Measurements from ENCODE around the gene PDE6A. TPM values are rescaled to one million over a fixed set of nuclear protein-coding genes. Genes with fewer than 3 reads are reported as not detected.

PDE6A gene
- total RNA-seq, 1 donor = not detected

- TF ChIP-seq CTCF (IDR thresholded peaks at IDR 0.05; ENCODE audit: insufficient read depth, low read length) = no peak
- no peak for DNase-seq (ENCODE audit: low read depth)
- no peak overlapping the region for H3K4me3 ChIP-seq (ENCODE audit: low read depth, low read length)
Measured at GRCh38 chr5:149900390-149900789, 44.2 kb downstream of the PDE6A start.

- no peak for TF ChIP-seq CTCF (IDR thresholded peaks at IDR 0.05; ENCODE audit: insufficient read depth, low read length)
- H3K4me3 ChIP-seq (ENCODE audit: low read depth, low read length) = no peak overlapping the region
- no peak for DNase-seq (ENCODE audit: low read depth)
Measured at GRCh38 chr5:149898811-149899210, 45.8 kb downstream of the PDE6A start.

GRCh38 chr5:149895416-149896345, 48.9 kb downstream of the PDE6A start:
- no peak overlapping the region for H3K4me3 ChIP-seq (ENCODE audit: low read depth, low read length)
- no peak for DNase-seq (ENCODE audit: low read depth)
- no peak for TF ChIP-seq CTCF (IDR thresholded peaks at IDR 0.05; ENCODE audit: insufficient read depth, low read length)

- no peak for DNase-seq (ENCODE audit: low read depth)
- no peak for TF ChIP-seq CTCF (IDR thresholded peaks at IDR 0.05; ENCODE audit: insufficient read depth, low read length)
- no peak overlapping the region for H3K4me3 ChIP-seq (ENCODE audit: low read depth, low read length)
Measured at GRCh38 chr5:149894237-149894636, 50.4 kb downstream of the PDE6A start.

DNA sequence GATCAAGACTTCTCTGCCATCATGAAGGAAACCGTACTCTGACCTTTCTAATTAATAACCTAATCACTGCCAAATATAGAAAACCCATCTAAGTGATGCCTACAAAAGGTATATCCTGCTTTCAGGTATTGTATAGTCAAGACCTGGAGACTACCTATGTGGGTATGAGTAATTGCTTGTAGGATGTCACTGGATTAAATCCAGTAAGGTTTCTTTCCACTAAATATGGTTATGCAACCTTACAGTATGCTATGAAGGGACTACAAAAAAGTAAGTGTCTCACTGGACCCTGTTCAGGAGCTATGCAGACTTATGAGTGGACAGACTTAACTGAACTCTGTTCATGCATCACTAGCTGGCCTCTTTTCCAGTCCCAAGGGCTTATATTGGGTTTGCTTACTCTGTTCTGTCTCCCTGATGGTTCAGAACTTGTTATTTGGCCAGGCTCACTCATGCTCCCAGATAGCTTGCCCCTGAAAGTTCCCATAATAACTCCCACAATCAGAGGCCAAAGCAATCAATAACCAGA, 51.1 kb downstream of the PDE6A start:
- no peak overlapping the region for H3K4me3 ChIP-seq (ENCODE audit: low read depth, low read length)
- peak; percentile 20 for DNase-seq (ENCODE audit: low read depth)
- TF ChIP-seq CTCF (IDR thresholded peaks at IDR 0.05; ENCODE audit: insufficient read depth, low read length) = no peak

DNA sequence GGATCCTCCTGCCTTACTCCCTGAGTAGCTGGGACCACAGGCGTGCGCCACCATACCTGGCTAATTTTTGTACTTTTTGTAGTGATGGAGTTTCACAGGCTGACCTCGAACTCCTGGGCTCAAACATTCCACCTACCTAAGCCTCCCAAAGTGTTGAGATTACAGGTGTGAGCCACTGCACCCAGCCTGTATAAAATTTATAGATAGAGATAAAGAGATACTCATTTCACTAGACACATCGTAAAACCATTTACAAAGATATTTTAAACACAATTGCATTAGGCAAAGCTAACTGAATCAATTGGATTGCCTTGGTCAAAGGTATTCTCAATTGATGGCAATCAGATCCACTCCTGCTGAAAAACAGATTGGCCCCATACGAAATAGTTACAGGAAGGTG, 52.0 kb downstream of the PDE6A start:
- H3K4me3 ChIP-seq (ENCODE audit: low read depth, low read length) = no peak overlapping the region
- no peak for TF ChIP-seq CTCF (IDR thresholded peaks at IDR 0.05; ENCODE audit: insufficient read depth, low read length)
- DNase-seq (ENCODE audit: low read depth) = no peak

Data from fibroblast of the aortic adventitia (primary cell).